IMR-90 (cell line): Measurements from ENCODE around the gene BBS1. TPM values are rescaled to one million over a fixed set of nuclear protein-coding genes. Genes with fewer than 3 reads are reported as not detected.

Experiments used
- ATAC-seq: fragments of 200-7000 bp; cut with Tn5 transposase; 2 replicates; pipeline ENCODE4 v1.9.1; 2020; ENCODE audit warnings: low read depth, mild to moderate bottlenecking, moderate library complexity
- BruUV-seq: library from RNA; stranded (reverse); fragments of 400-500 nt; replicated peaks from 2 replicates; lab custom pipeline; 2021; lab: Mats Ljungman, UMichigan
- CTCF ChIA-PET: fragments of 300-600 bp; formaldehyde crosslinking; extraction: SDS; loops from one replicate; lab custom pipeline; 2021; ENCODE audit warnings: antibody characterized with exemption; lab: Yijun Ruan, JAX
- POLR2A ChIA-PET: fragments of 300-600 bp; sonication (Branson Sonifier 250); formaldehyde crosslinking; loops from one replicate; lab custom pipeline; 2022; ENCODE audit warnings: antibody characterized with exemption; ENCODE audit not compliant: unreplicated experiment; lab: Charles Lee
- DNase-seq: peaks from one replicate; pipeline ENCODE4 v3.0.0; 2013
- H2AFZ ChIP-seq: replicated peaks from 2 replicates; pipeline ENCODE3; 2013; ENCODE audit warnings: low read length, mild to moderate bottlenecking; ENCODE audit not compliant: poor library complexity
- H2AK5ac ChIP-seq: 2 replicates; pipeline ENCODE4 v1.6.1; 2013; ENCODE audit warnings: low read depth, low read length, inconsistent platforms
- H2AK9ac ChIP-seq: replicated peaks from 2 replicates; pipeline ENCODE3; 2013; ENCODE audit warnings: mild to moderate bottlenecking, low read depth, low read length, moderate library complexity; ENCODE audit not compliant: poor library complexity
- H2BK120ac ChIP-seq: 2 replicates; pipeline ENCODE4 v1.6.1; 2013; ENCODE audit warnings: low read depth, low read length, inconsistent platforms
- H2BK15ac ChIP-seq: 3 replicates; pipeline ENCODE4 v1.6.1; 2013; ENCODE audit warnings: low read depth, low read length, inconsistent platforms
- H2BK20ac ChIP-seq: 2 replicates; pipeline ENCODE4 v1.6.1; 2013; ENCODE audit warnings: low read depth, mild to moderate bottlenecking, inconsistent platforms, low read length, moderate library complexity
- H2BK5ac ChIP-seq: 2 replicates; pipeline ENCODE4 v1.6.1; 2013; ENCODE audit warnings: mild to moderate bottlenecking, low read depth, low read length, inconsistent platforms; ENCODE audit not compliant: poor library complexity, severe bottlenecking
- H3K14ac ChIP-seq: replicated peaks from 2 replicates; pipeline ENCODE4 v1.6.1; 2013; ENCODE audit warnings: low read depth, low read length, inconsistent platforms
- H3K18ac ChIP-seq: 2 replicates; pipeline ENCODE4 v1.6.1; 2013; ENCODE audit warnings: low read depth, low read length, control low read depth
- H3K23ac ChIP-seq: 2 replicates; pipeline ENCODE4 v1.6.1; 2013; ENCODE audit warnings: low read depth, low read length, inconsistent platforms
- H3K27ac ChIP-seq: 2 replicates; pipeline ENCODE4 v1.5.1; 2013; ENCODE audit warnings: mild to moderate bottlenecking, control low read depth, low read length; ENCODE audit not compliant: insufficient read depth
- H3K27me3 ChIP-seq: 2 replicates; pipeline ENCODE4 v1.6.1; 2013; ENCODE audit warnings: low read length; ENCODE audit not compliant: control insufficient read depth, insufficient read depth
- H3K36me3 ChIP-seq: 2 replicates; pipeline ENCODE4 v1.6.1; 2013; ENCODE audit warnings: low read length, mixed read lengths; ENCODE audit not compliant: control insufficient read depth, insufficient read depth
- H3K4ac ChIP-seq: 2 replicates; pipeline ENCODE4 v1.6.1; 2013; ENCODE audit warnings: low read depth, low read length, inconsistent platforms
- H3K4me1 ChIP-seq: 2 replicates; pipeline ENCODE4 v1.6.1; 2013; ENCODE audit warnings: low read length, mixed read lengths; ENCODE audit not compliant: control insufficient read depth, insufficient read depth
- H3K4me2 ChIP-seq: 2 replicates; pipeline ENCODE4 v1.6.1; 2013; ENCODE audit warnings: low read depth, mild to moderate bottlenecking, control low read depth, low read length, moderate library complexity
- H3K4me3 ChIP-seq: 2 replicates; pipeline ENCODE4 v1.5.1; 2013; ENCODE audit warnings: low read depth, mild to moderate bottlenecking, control low read depth, low read length, moderate library complexity; ENCODE audit not compliant: insufficient read depth
- H3K56ac ChIP-seq: 2 replicates; pipeline ENCODE4 v1.6.1; 2013; ENCODE audit warnings: low read length, inconsistent platforms; ENCODE audit not compliant: insufficient read depth; ENCODE audit errors: extremely low read depth
- H3K79me1 ChIP-seq, 2 experiments: 2 replicates each; pipeline ENCODE4 v1.6.1; 2013; ENCODE audit warnings: low read length in 2 of 2, inconsistent platforms in 1 of 2, low read depth in 1 of 2
- H3K9ac ChIP-seq: 2 replicates; pipeline ENCODE4 v1.6.1; 2013; ENCODE audit warnings: low read depth, low read length, control low read depth
- H3K9me1 ChIP-seq: 2 replicates; pipeline ENCODE4 v1.6.1; 2013; ENCODE audit warnings: low read length, inconsistent platforms; ENCODE audit not compliant: insufficient read depth
- H3K9me3 ChIP-seq: 2 replicates; pipeline ENCODE4 v1.6.1; 2013; ENCODE audit warnings: low read length; ENCODE audit not compliant: control insufficient read depth, insufficient read depth
- H4K20me1 ChIP-seq: 2 replicates; pipeline ENCODE4 v1.6.1; 2013; ENCODE audit warnings: low read length, inconsistent platforms; ENCODE audit not compliant: insufficient read depth
- H4K5ac ChIP-seq: 2 replicates; pipeline ENCODE4 v1.6.1; 2013; ENCODE audit warnings: mild to moderate bottlenecking, low read depth, low read length, control low read depth
- H4K8ac ChIP-seq, 2 experiments: 2 replicates each; pipeline ENCODE4 v1.6.1; 2013; ENCODE audit warnings: low read depth in 2 of 2, low read length in 2 of 2, control low read depth in 1 of 2, inconsistent platforms in 1 of 2
- H4K91ac ChIP-seq: 2 replicates; pipeline ENCODE4 v1.6.1; 2013; ENCODE audit warnings: low read depth, low read length, inconsistent platforms; ENCODE audit not compliant: insufficient read depth
- BHLHE40 ChIP-seq: fragments of 150-350 bp; IDR thresholded peaks from 2 replicates; pipeline ENCODE4 v1.6.1; 2016; ENCODE audit warnings: mild to moderate bottlenecking, low read depth, low read length
- CEBPB ChIP-seq: IDR thresholded peaks from 2 replicates; pipeline ENCODE4 v1.6.1; 2012; ENCODE audit warnings: low read depth, low read length, improper control_type of control experiment
- CHD1 ChIP-seq: IDR thresholded peaks from 2 replicates; pipeline ENCODE4 v1.6.1; 2012; ENCODE audit warnings: low read depth, low read length, improper control_type of control experiment
- ELK1 ChIP-seq: fragments of 150-350 bp; IDR thresholded peaks from 2 replicates; pipeline ENCODE4 v1.6.1; 2016; ENCODE audit warnings: low read depth, mild to moderate bottlenecking, low read length, moderate library complexity, borderline replicate concordance
- FOS ChIP-seq: fragments of 150-350 bp; IDR thresholded peaks from 2 replicates; pipeline ENCODE4 v1.6.1; 2016; ENCODE audit warnings: low read depth, low read length
- MAFK ChIP-seq: IDR thresholded peaks from 2 replicates; pipeline ENCODE4 v1.6.1; 2012; ENCODE audit warnings: low read depth, low read length, improper control_type of control experiment
- MAZ ChIP-seq: IDR thresholded peaks from 2 replicates; pipeline ENCODE4 v1.6.1; 2012; ENCODE audit warnings: low read depth, mild to moderate bottlenecking, low read length, improper control_type of control experiment, moderate library complexity, borderline replicate concordance
- MXI1 ChIP-seq: IDR thresholded peaks from 2 replicates; pipeline ENCODE4 v1.6.1; 2012; ENCODE audit warnings: low read depth, mild to moderate bottlenecking, low read length, moderate library complexity, borderline replicate concordance
- NFE2L2 ChIP-seq: fragments of 150-350 bp; IDR thresholded peaks from 2 replicates; pipeline ENCODE4 v1.6.1; 2016; ENCODE audit warnings: low read depth, mild to moderate bottlenecking, low read length
- POLR2A ChIP-seq: IDR thresholded peaks from 2 replicates; pipeline ENCODE4 v1.6.1; 2012; ENCODE audit warnings: mild to moderate bottlenecking, low read depth, low read length
- RCOR1 ChIP-seq: IDR thresholded peaks from 2 replicates; pipeline ENCODE4 v1.6.1; 2012; ENCODE audit warnings: mild to moderate bottlenecking, low read length, improper control_type of control experiment; ENCODE audit not compliant: insufficient replicate concordance
- SMC3 ChIP-seq: fragments of 150-350 bp; IDR thresholded peaks from 2 replicates; pipeline ENCODE4 v1.6.1; 2016; ENCODE audit warnings: low read depth, mild to moderate bottlenecking, antibody characterized with exemption, low read length, moderate library complexity
- WGBS, 2 experiments: methylation state at CpG; one replicate each; pipeline versions ENCODE4 v1.1.5 to v1.1.7; 2013; ENCODE audit warnings: missing lambda C conversion rate in 2 of 2; ENCODE audit not compliant: insufficient read length in 1 of 2; ENCODE audit errors: extremely low coverage in 2 of 2; 5-methylcytosine and 5-hydroxymethylcytosine counted together
- dilution Hi-C: fragments of 300-500 bp; cut with HindIII; formaldehyde crosslinking; loops from one replicate; pipeline ENCODE4 v1.14.3; 2018; ENCODE audit warnings: low sequenced_read_pairs; ENCODE audit not compliant: unreplicated experiment
- in situ Hi-C: fragments of 300-500 bp; cut with MboI; formaldehyde crosslinking; loops from 3 replicates; pipeline ENCODE4 v1.14.3; 2019; ENCODE audit warnings: low sequenced_read_pairs, inconsistent platforms, mixed read lengths
- intact Hi-C: fragments of 100-400 bp; cut with micrococcal nuclease; formaldehyde crosslinking; loops from 2 replicates; pipeline ENCODE4 v1.10.0; 2022
- polyA plus RNA-seq, 3 experiments: library from polyadenylated mRNA; depleted of rRNA; stranded (reverse); fragments of >200 nt; gene quantifications; 2 replicates each; pipeline ENCODE4 v1.2.3, GENCODE V29; 2012; ENCODE audit warnings: low replicate concordance in 1 of 3
- total RNA-seq: library from RNA; depleted of rRNA; stranded (reverse); fragments of >200 nt; gene quantifications from 2 replicates; pipeline ENCODE4 v1.2.3, GENCODE V29; 2012
- TF ChIP-seq, protein P1 (sequence below): fragments of 150-350 bp; IDR thresholded peaks from 2 replicates; pipeline ENCODE4 v1.6.1; 2017; ENCODE audit warnings: mild to moderate bottlenecking, antibody characterized with exemption, low read length, low read depth

BBS1 gene
- total and polyA plus RNA-seq, 2 of the 4 experiments (the other 2 are of a cell fraction): 16.5 to 20.6 TPM

GRCh38 chr11:66510990-66511339, 530 bp downstream of the BBS1 start:
- WGBS, 2 experiments: no CpG with 5 or more reads among the region's 5 CpGs
- no peak overlapping the region for H2BK120ac ChIP-seq
- peak overlapping the region; percentile 86 for H2AFZ ChIP-seq
- no peak overlapping the region for H2BK15ac ChIP-seq
- dilution Hi-C loops (no loop called here), intact Hi-C loops (loop anchor here (1.0 kb wide), 1 partner anchor 103 kb away; no protein-coding TSS in a partner anchor), in situ Hi-C loops (no loop called here)
- peak overlapping the region; percentile 68 for H3K9ac ChIP-seq
- H3K9me3 ChIP-seq: no peaks in the 10 kb centered on the region
- H3K27ac ChIP-seq: peak overlapping the region; percentile 10
- peak overlapping the region; percentile 16; the same call in 1 of the 2 replicates for H4K91ac ChIP-seq
- H3K23ac ChIP-seq: peak overlapping the region; percentile 87
- H3K56ac ChIP-seq: 0 out of 2 replicates have a peak overlapping the region, but pooled peaks have one; percentile 35
- no peaks in the 10 kb centered on the region for H4K20me1 ChIP-seq
- ATAC-seq (no peak), DNase-seq (no peak)
- H3K9me1 ChIP-seq: peaks cover 9% of the 10 kb centered on the region; the same call in 1 of the 2 replicates
- H4K8ac ChIP-seq: peak overlapping the region; percentile 85 to 87
- peak overlapping the region; percentile 91 for H2AK9ac ChIP-seq
- ChIA-PET CTCF (interaction anchor here (0.8 kb wide), 1 partner anchor 12 kb away, joined by 3 read pairs; no protein-coding TSS in a partner anchor), POLR2A (no interaction called here)
- H4K5ac ChIP-seq: peak overlapping the region; percentile 57
- H3K79me1 ChIP-seq: peaks cover 13 to 24% of the 10 kb centered on the region in 2 experiments
- TF ChIP-seq BHLHE40: no peak
- no peak for TF ChIP-seq NFE2L2
- no peak for TF ChIP-seq MXI1
- no peak for TF ChIP-seq POLR2A
- no peak for TF ChIP-seq FOS
- TF ChIP-seq, protein P1, sequence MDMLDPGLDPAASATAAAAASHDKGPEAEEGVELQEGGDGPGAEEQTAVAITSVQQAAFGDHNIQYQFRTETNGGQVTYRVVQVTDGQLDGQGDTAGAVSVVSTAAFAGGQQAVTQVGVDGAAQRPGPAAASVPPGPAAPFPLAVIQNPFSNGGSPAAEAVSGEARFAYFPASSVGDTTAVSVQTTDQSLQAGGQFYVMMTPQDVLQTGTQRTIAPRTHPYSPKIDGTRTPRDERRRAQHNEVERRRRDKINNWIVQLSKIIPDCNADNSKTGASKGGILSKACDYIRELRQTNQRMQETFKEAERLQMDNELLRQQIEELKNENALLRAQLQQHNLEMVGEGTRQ: no peak
- TF ChIP-seq MAFK: no peak
- TF ChIP-seq RCOR1: no peak
- TF ChIP-seq SMC3: no peak
- no peak for TF ChIP-seq CHD1
- no peak for TF ChIP-seq MAZ
- TF ChIP-seq ELK1: no peak
- TF ChIP-seq CEBPB: no peak
- H2BK5ac ChIP-seq: no peak overlapping the region
- no peaks in the 10 kb centered on the region for H3K27me3 ChIP-seq
- H3K4me2 ChIP-seq: peak overlapping the region; percentile 83
- H2AK5ac ChIP-seq: peak overlapping the region; percentile 70; the same call in 1 of the 2 replicates
- peak overlapping the region; percentile 76; the same call in 1 of the 2 replicates for H3K14ac ChIP-seq
- H3K4me1 ChIP-seq: no peaks in the 10 kb centered on the region
- peak overlapping the region; percentile 91 for H3K4me3 ChIP-seq
- peak overlapping the region; percentile 74; the same call in 1 of the 2 replicates for H3K4ac ChIP-seq
- H3K36me3 ChIP-seq: peaks cover 14% of the 10 kb centered on the region
- no peak overlapping the region for H2BK20ac ChIP-seq
- no peak overlapping the region for H3K18ac ChIP-seq
- no TSS peak for BruUV-seq
